SK-N-SH (cell line): Measurements from ENCODE around the gene SMIM26. TPM values are rescaled to one million over a fixed set of nuclear protein-coding genes. Genes with fewer than 3 reads are reported as not detected.

ENCODE experiments used
- CTCF ChIA-PET: fragments of 300-600, 350-600 bp; formaldehyde crosslinking; extraction: SDS; loops from one replicate; lab custom pipeline; 2021; lab: Yijun Ruan, JAX
- POLR2A ChIA-PET: fragments of 350-600 bp; sonication (Branson Sonifier 250); formaldehyde crosslinking; extraction: SDS; loops from one replicate; lab custom pipeline; 2020; ENCODE audit warnings: antibody characterized with exemption, inconsistent platforms; lab: Yijun Ruan, JAX
- DNase-seq: peaks from one replicate; pipeline ENCODE4 v3.0.0; 2012
- H2AFZ ChIP-seq: fragments of 200-600 bp; sonication (generic); 2 replicates; pipeline ENCODE4 v1.8.1; 2016; ENCODE audit warnings: antibody characterized with exemption, mild to moderate bottlenecking, low read depth
- H3F3A ChIP-seq: fragments of 200-600 bp; sonication (generic); replicated peaks from 2 replicates; pipeline ENCODE3; 2016; ENCODE audit warnings: antibody characterized with exemption, mild to moderate bottlenecking; ENCODE audit not compliant: insufficient read depth
- H3K27ac ChIP-seq, 2 experiments: fragments of 200-500 bp in 1 of 2; fragments of 200-600 bp in 1 of 2; sonication (Bioruptor generic) in 1 of 2; sonication (generic), shearing (Covaris generic) in 1 of 2; 2 replicates each; pipeline versions ENCODE4 v1.5.1 to v1.6.1; 2014 to 2016; ENCODE audit warnings: low read depth in 2 of 2, inconsistent platforms in 1 of 2, low read length in 1 of 2, mild to moderate bottlenecking in 1 of 2, mixed read lengths in 1 of 2
- H3K27me3 ChIP-seq: fragments of 200-600 bp; sonication (generic), shearing (Covaris generic); 2 replicates; pipeline ENCODE4 v1.6.1; 2016; ENCODE audit warnings: mixed run types; ENCODE audit not compliant: insufficient read depth
- H3K36me3 ChIP-seq, 2 experiments: fragments of 200-500 bp in 1 of 2; fragments of 200-600 bp in 1 of 2; sonication (Bioruptor generic) in 1 of 2; sonication (generic) in 1 of 2; replicated peaks in 1 of 2; 2 replicates each; pipeline versions ENCODE3 to v1.5.1; 2014 to 2016; ENCODE audit warnings: low read length in 1 of 2, mild to moderate bottlenecking in 1 of 2; ENCODE audit not compliant: insufficient read depth in 2 of 2, control insufficient read depth in 1 of 2
- H3K4me1 ChIP-seq, 2 experiments: fragments of 200-500 bp in 1 of 2; fragments of 200-600 bp in 1 of 2; sonication (Bioruptor generic) in 1 of 2; sonication (generic), shearing (Covaris generic) in 1 of 2; 2 replicates each; pipeline versions ENCODE4 v1.5.1 to v1.6.1; 2014 to 2016; ENCODE audit warnings: low read depth in 1 of 2, low read length in 1 of 2, mixed run types in 1 of 2; ENCODE audit not compliant: insufficient read depth in 2 of 2, control insufficient read depth in 1 of 2
- H3K4me2 ChIP-seq: fragments of 200-600 bp; sonication (generic), shearing (Covaris generic); 2 replicates; pipeline ENCODE4 v1.6.1; 2017; ENCODE audit warnings: mixed run types
- H3K4me3 ChIP-seq, 2 experiments: fragments of 200-500 bp in 1 of 2; fragments of 200-600 bp in 1 of 2; sonication (Bioruptor generic) in 1 of 2; sonication (generic), shearing (Covaris generic) in 1 of 2; 2 replicates each; pipeline versions ENCODE4 v1.5.1 to v1.8.1; 2014 to 2016; ENCODE audit warnings: low read depth in 2 of 2, inconsistent platforms in 1 of 2, low read length in 1 of 2, mild to moderate bottlenecking in 1 of 2, mixed read lengths in 1 of 2, moderate library complexity in 1 of 2
- H3K79me2 ChIP-seq: fragments of 200-600 bp; sonication (generic); 2 replicates; pipeline ENCODE4 v1.8.1; 2017; ENCODE audit warnings: mild to moderate bottlenecking; ENCODE audit not compliant: insufficient read depth
- H3K9ac ChIP-seq: fragments of 200-600 bp; sonication (generic); 2 replicates; pipeline ENCODE4 v1.6.1; 2017; ENCODE audit warnings: mixed run types
- H3K9me2 ChIP-seq: fragments of 200-600 bp; sonication (generic); 2 replicates; pipeline ENCODE4 v1.6.1; 2017; ENCODE audit warnings: mixed run types
- H3K9me3 ChIP-seq: fragments of 200-600 bp; sonication (generic); 2 replicates; pipeline ENCODE4 v1.6.1; 2017; ENCODE audit warnings: mixed run types, mild to moderate bottlenecking, moderate library complexity
- H4K20me1 ChIP-seq: fragments of 200-600 bp; sonication (generic); 2 replicates; pipeline ENCODE4 v1.6.1; 2017; ENCODE audit warnings: mild to moderate bottlenecking, mixed run types; ENCODE audit not compliant: insufficient read depth
- EP300 ChIP-seq, 2 experiments: IDR thresholded peaks; 2 replicates each; pipeline versions ENCODE4 v1.4.0 to v1.6.1; 2012; ENCODE audit warnings: borderline replicate concordance in 1 of 2, low read depth in 1 of 2, low read length in 1 of 2
- EZH2phosphoT487 ChIP-seq: fragments of 200-600 bp; sonication (generic); IDR thresholded peaks from 2 replicates; pipeline ENCODE4 v1.6.1; 2017; ENCODE audit warnings: low read depth, mixed run types, mild to moderate bottlenecking, antibody characterized with exemption, moderate library complexity, borderline replicate concordance
- MEF2A ChIP-seq: IDR thresholded peaks from 2 replicates; pipeline ENCODE4 v1.4.0; 2012; ENCODE audit warnings: low read depth, borderline replicate concordance
- REST ChIP-seq: IDR thresholded peaks from 2 replicates; pipeline ENCODE4 v1.6.1; 2012; ENCODE audit warnings: mild to moderate bottlenecking, low read depth, low read length, moderate library complexity
- RFX5 ChIP-seq: IDR thresholded peaks from 2 replicates; pipeline ENCODE4 v1.6.1; 2012; ENCODE audit warnings: mild to moderate bottlenecking, improper control_type of control experiment, low read length
- TEAD4 ChIP-seq: IDR thresholded peaks from 2 replicates; pipeline ENCODE4 v1.4.0; 2012; ENCODE audit warnings: mild to moderate bottlenecking, borderline replicate concordance; ENCODE audit not compliant: insufficient read depth
- WGBS: methylation state at CpG from one replicate; pipeline ENCODE4 v1.1.6; 2017; ENCODE audit warnings: low lambda C conversion rate; 5-methylcytosine and 5-hydroxymethylcytosine counted together
- polyA plus RNA-seq, 3 experiments: library from polyadenylated mRNA; depleted of rRNA; stranded (reverse); fragments of >200 nt; gene quantifications; 2 replicates each; pipeline ENCODE4 v1.2.3, GENCODE V29; 2012
- TF ChIP-seq, protein P1 (sequence below): fragments of 200-600 bp; sonication (generic); IDR thresholded peaks from 2 replicates; pipeline ENCODE4 v1.6.1; 2017; ENCODE audit warnings: antibody characterized with exemption, mild to moderate bottlenecking, moderate library complexity

SMIM26 gene
- polyA plus RNA-seq, 1 of the 3 experiments (the other 2 are of a cell fraction): 155 TPM

- CTCF ChIA-PET: interaction anchor here (1.1 kb wide), 1 partner anchor 21 kb away, joined by 3 read pairs; no protein-coding TSS in a partner anchor
- POLR2A ChIA-PET: no interaction called here
Measured at GRCh38 chr20:18611492-18611891, 44.3 kb downstream of the SMIM26 start.

More at GRCh38 chr20:18611492-18611891, 44.3 kb downstream of the SMIM26 start:
- Histone ChIP-seq H3K36me3 (peaks cover 4 to 7% of the 10 kb centered on the region in 2 experiments), H3K4me3 (no peak overlapping the region), H3K4me1 (no peaks in the 10 kb centered on the region), H3K27ac (no peak overlapping the region), H3K4me2 (no peak overlapping the region), H3F3A (no peaks in the 10 kb centered on the region), H3K9me2 (no peaks in the 10 kb centered on the region), H3K9me3 (no peaks in the 10 kb centered on the region), H3K79me2 (no peaks in the 10 kb centered on the region), H3K27me3 (no peaks in the 10 kb centered on the region), H3K9ac (no peak overlapping the region), H4K20me1 (no peaks in the 10 kb centered on the region), H2AFZ (no peak overlapping the region)
- DNase-seq: no peak
- 90% methylated on average over 8 of the region's 8 CpGs for whole genome bisulfite sequencing
- TF ChIP-seq EZH2phosphoT487 (no peak), EP300 (IDR thresholded peaks at IDR 0.05; ENCODE audit: borderline replicate concordance in 1 of 2, low read depth in 1 of 2, low read length in 1 of 2) (no peak), RFX5 (no peak), MEF2A (no peak), TEAD4 (no peak), REST (no peak)
- TF ChIP-seq, protein P1, sequence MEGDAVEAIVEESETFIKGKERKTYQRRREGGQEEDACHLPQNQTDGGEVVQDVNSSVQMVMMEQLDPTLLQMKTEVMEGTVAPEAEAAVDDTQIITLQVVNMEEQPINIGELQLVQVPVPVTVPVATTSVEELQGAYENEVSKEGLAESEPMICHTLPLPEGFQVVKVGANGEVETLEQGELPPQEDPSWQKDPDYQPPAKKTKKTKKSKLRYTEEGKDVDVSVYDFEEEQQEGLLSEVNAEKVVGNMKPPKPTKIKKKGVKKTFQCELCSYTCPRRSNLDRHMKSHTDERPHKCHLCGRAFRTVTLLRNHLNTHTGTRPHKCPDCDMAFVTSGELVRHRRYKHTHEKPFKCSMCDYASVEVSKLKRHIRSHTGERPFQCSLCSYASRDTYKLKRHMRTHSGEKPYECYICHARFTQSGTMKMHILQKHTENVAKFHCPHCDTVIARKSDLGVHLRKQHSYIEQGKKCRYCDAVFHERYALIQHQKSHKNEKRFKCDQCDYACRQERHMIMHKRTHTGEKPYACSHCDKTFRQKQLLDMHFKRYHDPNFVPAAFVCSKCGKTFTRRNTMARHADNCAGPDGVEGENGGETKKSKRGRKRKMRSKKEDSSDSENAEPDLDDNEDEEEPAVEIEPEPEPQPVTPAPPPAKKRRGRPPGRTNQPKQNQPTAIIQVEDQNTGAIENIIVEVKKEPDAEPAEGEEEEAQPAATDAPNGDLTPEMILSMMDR: no peak
